GM18858 (cell line): ENCODE data around the gene FSCN2.
"Not testable (repeated sequence)": the region's sequence is repeated elsewhere in the genome, so short reads cannot be mapped to it uniquely, and the experiment has no call there.

Source experiments
- ATAC-seq: cut with Tn5 transposase; IDR thresholded peaks from one replicate; pipeline ENCODE4 v1.9.1; 2021; ENCODE audit not compliant: unreplicated experiment

The FSCN2 gene

GRCh38 chr17:81524039-81524864 lies 3.9 kb upstream of the FSCN2 start:
- ATAC-seq: no peak

- ATAC-seq: no peak
These were observed 3.4 kb upstream of the FSCN2 start for GRCh38 chr17:81524865-81525159.

GRCh38 chr17:81526662-81527571 lies 1.3 kb upstream of the FSCN2 start:
- ATAC-seq: no peak

- no peak for ATAC-seq
These were observed 140 bp downstream of the FSCN2 start for GRCh38 chr17:81528384-81528650.

- ATAC-seq: no peak
These were observed 667 bp downstream of the FSCN2 start for GRCh38 chr17:81528651-81529436.

GRCh38 chr17:81529437-81529803 lies 1.2 kb downstream of the FSCN2 start:
- no peak for ATAC-seq

- not testable (repeated sequence) for ATAC-seq
These were observed 2.8 kb downstream of the FSCN2 start for GRCh38 chr17:81531013-81531412.

- not testable (repeated sequence) for ATAC-seq
These were observed 3.8 kb downstream of the FSCN2 start for GRCh38 chr17:81531998-81532404.

- ATAC-seq: no peak
These were observed 4.5 kb downstream of the FSCN2 start for GRCh38 chr17:81532490-81533287.

- ATAC-seq: no peak
These were observed 5.4 kb downstream of the FSCN2 start for GRCh38 chr17:81533339-81534141.

GRCh38 chr17:81534157-81535006 lies 6.2 kb downstream of the FSCN2 start:
- ATAC-seq: no peak

- no peak for ATAC-seq
These were observed 6.8 kb downstream of the FSCN2 start for GRCh38 chr17:81535007-81535328.

GRCh38 chr17:81535480-81536298 lies 7.5 kb downstream of the FSCN2 start:
- no peak for ATAC-seq

- no peak for ATAC-seq
These were observed 8.4 kb downstream of the FSCN2 start for GRCh38 chr17:81536299-81537290.

- ATAC-seq: no peak
These were observed 9.2 kb downstream of the FSCN2 start for GRCh38 chr17:81537343-81537855.

GRCh38 chr17:81537856-81538555 lies 9.8 kb downstream of the FSCN2 start:
- ATAC-seq: no peak
